Osteocyte (in vitro differentiated cells): ENCODE results near the gene XIRP2. TPM values are rescaled to one million over a fixed set of nuclear protein-coding genes. Genes with fewer than 3 reads are reported as not detected.

Experiments used
- DNase-seq: peaks from one replicate; pipeline ENCODE4 v3.0.0; 2021; ENCODE audit warnings: mixed read lengths; ENCODE audit not compliant: unreplicated experiment; ENCODE audit errors: extremely low spot score
- H3K27ac Mint-ChIP-seq: one replicate; pipeline ENCODE4 v1.8.0; 2021; ENCODE audit warnings: mild to moderate bottlenecking, mixed read lengths; ENCODE audit not compliant: unreplicated experiment
- H3K27me3 Mint-ChIP-seq: one replicate; pipeline ENCODE4 v1.8.0; 2021; ENCODE audit warnings: mixed read lengths; ENCODE audit not compliant: unreplicated experiment
- H3K36me3 Mint-ChIP-seq: one replicate; pipeline ENCODE4 v1.8.0; 2021; ENCODE audit warnings: mixed read lengths; ENCODE audit not compliant: unreplicated experiment
- H3K4me1 Mint-ChIP-seq: one replicate; pipeline ENCODE4 v1.8.0; 2021; ENCODE audit warnings: mixed read lengths; ENCODE audit not compliant: unreplicated experiment
- H3K4me3 Mint-ChIP-seq: one replicate; pipeline ENCODE4 v1.8.0; 2021; ENCODE audit warnings: mild to moderate bottlenecking, moderate library complexity, mixed read lengths; ENCODE audit not compliant: unreplicated experiment
- H3K9me3 Mint-ChIP-seq: one replicate; pipeline ENCODE4 v1.8.0; 2021; ENCODE audit warnings: mixed read lengths; ENCODE audit not compliant: unreplicated experiment
- CTCF ChIP-seq: fragments of 200-600 bp; sonication (generic); IDR thresholded peaks from 2 replicates; pipeline ENCODE4 v1.5.0; 2021; ENCODE audit warnings: antibody characterized with exemption, mild to moderate bottlenecking, moderate library complexity
- total RNA-seq: library from RNA; stranded (reverse); gene quantifications from 2 replicates; pipeline ENCODE4 v1.2.1, GENCODE V29; 2021

XIRP2 gene
- total RNA-seq, 1 donor from 2014 or later: 0.08 TPM

- DNase-seq: no peak
- Mint-ChIP-seq H3K27me3 (peaks cover 7% of the 10 kb centered on the region), H3K9me3 (no peaks in the 10 kb centered on the region), H3K27ac (no peak overlapping the region), H3K4me1 (no peaks in the 10 kb centered on the region), H3K4me3 (no peak overlapping the region), H3K36me3 (no peaks in the 10 kb centered on the region)
- no peak for TF ChIP-seq CTCF
Measured at GRCh38 chr2:166901336-166901735, 13.1 kb downstream of the XIRP2 start.

DNA sequence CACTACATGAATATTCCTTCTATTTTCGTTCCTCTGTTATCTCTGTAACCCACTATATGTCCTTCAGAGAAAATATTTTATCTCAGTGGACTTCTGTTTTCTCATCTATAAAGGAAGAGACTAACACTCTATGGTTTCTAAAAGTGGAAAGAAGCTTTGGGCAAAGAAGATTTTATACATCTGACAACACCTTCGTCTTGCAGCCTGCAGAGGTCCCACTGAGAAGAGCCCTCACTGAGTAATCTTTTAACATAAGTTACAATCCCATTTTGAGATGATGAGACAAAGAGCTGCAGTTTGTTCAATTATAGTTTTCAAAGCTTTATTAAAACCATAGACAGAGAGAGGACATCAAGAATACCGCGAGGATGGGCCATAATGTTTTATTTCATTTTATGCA lies 28.7 kb downstream of the XIRP2 start:
- Mint-ChIP-seq H3K27me3 (no peaks in the 10 kb centered on the region), H3K9me3 (peaks cover 13% of the 10 kb centered on the region), H3K36me3 (no peaks in the 10 kb centered on the region), H3K4me1 (peaks cover 19% of the 10 kb centered on the region), H3K4me3 (no peak overlapping the region), H3K27ac (no peak overlapping the region)
- DNase-seq: no peak
- TF ChIP-seq CTCF: peak; percentile 20

GRCh38 chr2:166917415-166917814 lies 29.1 kb downstream of the XIRP2 start:
- H3K27ac Mint-ChIP-seq: peak overlapping the region; percentile 39
- H3K4me1 Mint-ChIP-seq: peaks cover 19% of the 10 kb centered on the region
- TF ChIP-seq CTCF: no peak
- peaks cover 9% of the 10 kb centered on the region for H3K9me3 Mint-ChIP-seq
- no peaks in the 10 kb centered on the region for H3K36me3 Mint-ChIP-seq
- H3K4me3 Mint-ChIP-seq: no peak overlapping the region
- no peak for DNase-seq
- H3K27me3 Mint-ChIP-seq: peaks cover 2% of the 10 kb centered on the region

GRCh38 chr2:166921261-166921896 lies 33.1 kb downstream of the XIRP2 start:
- Mint-ChIP-seq H3K9me3 (no peaks in the 10 kb centered on the region), H3K4me1 (peaks cover 15% of the 10 kb centered on the region), H3K4me3 (no peak overlapping the region), H3K36me3 (no peaks in the 10 kb centered on the region), H3K27me3 (peaks cover 2% of the 10 kb centered on the region), H3K27ac (no peak overlapping the region)
- TF ChIP-seq CTCF: no peak
- no peak for DNase-seq

- H3K36me3 Mint-ChIP-seq: no peaks in the 10 kb centered on the region
- TF ChIP-seq CTCF: no peak
- H3K4me3 Mint-ChIP-seq: no peak overlapping the region
- H3K27ac Mint-ChIP-seq: no peak overlapping the region
- peaks cover 5% of the 10 kb centered on the region for H3K27me3 Mint-ChIP-seq
- no peak for DNase-seq
- no peaks in the 10 kb centered on the region for H3K4me1 Mint-ChIP-seq
- H3K9me3 Mint-ChIP-seq: no peaks in the 10 kb centered on the region
Measured at GRCh38 chr2:166924967-166925366, 36.7 kb downstream of the XIRP2 start.
